Peyer's patch (tissue), 4 donors: ENCODE results near the gene HLCS. TPM values are rescaled to one million over a fixed set of nuclear protein-coding genes. Genes with fewer than 3 reads are reported as not detected.

Experiments used
- DNase-seq, 3 donors: peaks; one replicate each; pipeline ENCODE4 v3.0.0-alpha.2; 2017 to 2019
- H3K27ac ChIP-seq, 4 donors: fragments of 200-600 bp; sonication (generic); one replicate each; pipeline ENCODE4 v1.5.1; 2016 to 2019
- H3K27me3 ChIP-seq, 2 donors: fragments of 200-600 bp; sonication (generic); one replicate each; pipeline ENCODE4 v1.5.1; 2019
- H3K36me3 ChIP-seq, 3 donors: fragments of 200-600 bp; sonication (generic); one replicate each; pipeline ENCODE4 v1.5.1; 2016 to 2019
- H3K4me1 ChIP-seq, 4 donors: fragments of 200-600 bp; sonication (generic); one replicate each; pipeline ENCODE4 v1.5.1; 2016 to 2019
- H3K4me3 ChIP-seq, 4 donors: fragments of 200-600 bp; sonication (generic); 1 replicate in 3 of 4; 2 replicates in 1 of 4; pipeline ENCODE4 v1.5.1; 2016 to 2019; ENCODE audit warnings: mild to moderate bottlenecking in 1 of 4
- H3K9me3 ChIP-seq, 4 donors: fragments of 200-600 bp; sonication (generic); one replicate each; pipeline ENCODE4 v1.5.1; 2016 to 2019; ENCODE audit warnings: mild to moderate bottlenecking in 1 of 4
- CTCF ChIP-seq, 6 experiments: fragments of 450-650 bp in 4 of 6; fragments of 200-600 bp in 2 of 6; sonication (generic) in 1 of 6; IDR thresholded peaks; one replicate each; pipeline ENCODE4 v1.5.1; 2017 to 2019; ENCODE audit warnings: antibody characterized with exemption in 6 of 6, mild to moderate bottlenecking in 3 of 6, moderate library complexity in 1 of 6
- POLR2A ChIP-seq, 2 donors: fragments of 450-650 bp; IDR thresholded peaks; one replicate each; pipeline ENCODE4 v1.5.1; 2017; ENCODE audit warnings: antibody characterized with exemption in 2 of 2, mild to moderate bottlenecking in 2 of 2, moderate library complexity in 2 of 2
- total RNA-seq, 4 donors: library from RNA; depleted of rRNA; stranded (reverse); fragments of >200 nt; gene quantifications; one replicate each; pipeline ENCODE4 v1.1.0, GENCODE V29; 2016

The HLCS gene
- total RNA-seq, 4 donors from 2014 or later, result 14.9 to 27.9 (median 24.3) TPM

- H3K27ac ChIP-seq, result no peak overlapping the region
- H3K4me1 ChIP-seq, result peaks cover 0 to 10% (median 0%) of the 10 kb centered on the region in 4 donors
- H3K27me3 ChIP-seq, result no peaks in the 10 kb centered on the region
- H3K9me3 ChIP-seq, result no peaks in the 10 kb centered on the region
- H3K4me3 ChIP-seq, result no peak overlapping the region
- no peaks in the 10 kb centered on the region for H3K36me3 ChIP-seq
- no peak for DNase-seq
- no peak for TF ChIP-seq POLR2A (IDR thresholded peaks at IDR 0.05)
- TF ChIP-seq CTCF (IDR thresholded peaks at IDR 0.05), result no peak
Measured at GRCh38 chr21:36968976-36969375, 2.5 kb upstream of the HLCS start.

GRCh38 chr21:36968414-36968813, 1.9 kb upstream of the HLCS start:
- H3K9me3 ChIP-seq, result no peaks in the 10 kb centered on the region
- no peak for DNase-seq
- TF ChIP-seq POLR2A (IDR thresholded peaks at IDR 0.05) (no peak), CTCF (IDR thresholded peaks at IDR 0.05) (no peak)
- no peak overlapping the region for H3K4me3 ChIP-seq
- H3K27ac ChIP-seq, result no peak overlapping the region
- no peaks in the 10 kb centered on the region for H3K27me3 ChIP-seq
- H3K36me3 ChIP-seq, result no peaks in the 10 kb centered on the region
- peaks cover 0 to 10% (median 0%) of the 10 kb centered on the region in 4 donors for H3K4me1 ChIP-seq

GRCh38 chr21:36966821-36967768, 626 bp upstream of the HLCS start:
- H3K4me1 ChIP-seq, result peaks cover 0 to 10% (median 0%) of the 10 kb centered on the region in 4 donors
- peak in 1 of 3 donors; percentile 33 for DNase-seq
- H3K27me3 ChIP-seq, result no peaks in the 10 kb centered on the region
- H3K27ac ChIP-seq, result peak overlapping the region; percentile 75 to 95 (median 80)
- no peaks in the 10 kb centered on the region for H3K36me3 ChIP-seq
- peak overlapping the region; percentile 52 to 97 (median 81) for H3K4me3 ChIP-seq
- TF ChIP-seq CTCF (IDR thresholded peaks at IDR 0.05) (no peak), POLR2A (IDR thresholded peaks at IDR 0.05) (no peak)
- no peaks in the 10 kb centered on the region for H3K9me3 ChIP-seq

GRCh38 chr21:36965720-36966065, 776 bp downstream of the HLCS start:
- Histone ChIP-seq H3K4me3 (peak overlapping the region; percentile 52 to 97 (median 81)), H3K4me1 (peaks cover 0 to 10% (median 0%) of the 10 kb centered on the region in 4 donors), H3K27ac (peak overlapping the region; percentile 75 to 95 (median 80)), H3K36me3 (peaks cover 0 to 5% (median 0%) of the 10 kb centered on the region in 3 donors), H3K9me3 (no peaks in the 10 kb centered on the region), H3K27me3 (no peaks in the 10 kb centered on the region)
- DNase-seq, result no peak
- TF ChIP-seq POLR2A (IDR thresholded peaks at IDR 0.05), result no peak
- no peak for TF ChIP-seq CTCF (IDR thresholded peaks at IDR 0.05)

- no peaks in the 10 kb centered on the region for H3K27me3 ChIP-seq
- TF ChIP-seq POLR2A (IDR thresholded peaks at IDR 0.05) (no peak), CTCF (IDR thresholded peaks at IDR 0.05) (no peak)
- H3K9me3 ChIP-seq, result no peaks in the 10 kb centered on the region
- peaks cover 0 to 10% (median 0%) of the 10 kb centered on the region in 4 donors for H3K4me1 ChIP-seq
- H3K27ac ChIP-seq, result no peak overlapping the region
- peaks cover 0 to 10% (median 0%) of the 10 kb centered on the region in 3 donors for H3K36me3 ChIP-seq
- DNase-seq, result no peak
- peak overlapping the region in 2 of 4 donors; percentile 93 to 97 for H3K4me3 ChIP-seq
Measured at GRCh38 chr21:36964827-36965719, 1.4 kb downstream of the HLCS start.
